GM21528 (cell line): ENCODE measurements around the gene C9orf153.

Source experiments
- ATAC-seq: cut with Tn5 transposase; IDR thresholded peaks from one replicate; pipeline ENCODE4 v1.9.1; 2021; ENCODE audit warnings: mild to moderate bottlenecking, moderate library complexity; ENCODE audit not compliant: unreplicated experiment, low FRiP score

Gene C9orf153

DNA sequence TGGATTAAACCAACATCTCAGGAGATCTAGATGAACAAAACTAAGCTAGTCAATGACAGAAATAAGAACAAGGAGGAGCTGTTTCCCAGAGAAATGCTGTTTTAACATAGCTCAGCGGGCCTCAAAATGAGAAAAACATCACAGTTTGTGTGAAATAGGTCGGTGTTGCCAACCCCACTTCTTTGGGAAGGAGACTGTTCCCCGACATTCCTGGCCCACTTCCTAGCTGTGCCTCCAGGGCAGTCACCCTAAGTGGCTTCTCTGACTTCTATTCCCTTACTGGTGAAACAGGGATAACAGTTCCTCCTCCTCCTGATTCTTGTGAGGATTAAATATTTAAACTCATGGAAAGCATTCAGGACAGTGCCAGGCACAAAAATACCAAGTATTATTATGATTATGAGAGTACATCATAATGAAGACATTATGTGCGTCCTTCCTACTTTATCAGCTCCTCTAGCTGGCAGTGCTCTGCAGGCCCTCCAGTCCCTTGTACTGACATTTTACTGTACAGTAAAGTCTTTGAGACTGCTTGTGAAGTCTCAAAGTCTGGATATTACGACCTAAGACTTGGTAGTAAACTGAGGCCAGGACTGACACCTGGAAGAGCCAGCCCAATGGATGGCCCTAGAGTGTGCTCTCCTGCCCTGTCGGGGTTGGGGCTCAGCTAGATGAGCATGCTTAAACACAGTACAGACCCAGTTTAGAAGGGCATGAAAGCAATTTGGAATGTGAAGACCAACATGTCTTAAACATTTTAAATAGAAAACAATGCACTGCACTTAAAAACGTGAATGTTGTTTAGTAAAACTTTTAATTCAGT, 15.6 kb upstream of the C9orf153 start:
- ATAC-seq: no peak

DNA sequence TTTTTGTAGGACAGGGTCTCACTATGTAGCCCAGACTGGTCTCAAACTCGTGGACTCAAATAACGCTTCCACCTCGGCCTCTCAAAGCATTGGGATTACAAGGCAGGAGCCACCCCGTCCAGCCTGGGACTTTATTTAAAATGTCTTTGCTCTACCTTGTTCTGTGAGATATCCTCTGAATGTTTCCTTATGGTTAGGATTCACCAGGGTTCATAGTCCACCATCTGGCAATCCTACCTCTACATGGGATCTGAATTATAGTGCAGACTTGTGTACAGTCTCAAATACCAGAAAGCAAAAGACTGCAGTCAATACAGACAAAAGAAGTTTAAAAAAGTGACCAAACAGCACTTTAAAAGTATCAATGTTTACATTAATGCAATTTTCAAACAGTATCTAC, 12.8 kb upstream of the C9orf153 start:
- ATAC-seq: no peak

DNA sequence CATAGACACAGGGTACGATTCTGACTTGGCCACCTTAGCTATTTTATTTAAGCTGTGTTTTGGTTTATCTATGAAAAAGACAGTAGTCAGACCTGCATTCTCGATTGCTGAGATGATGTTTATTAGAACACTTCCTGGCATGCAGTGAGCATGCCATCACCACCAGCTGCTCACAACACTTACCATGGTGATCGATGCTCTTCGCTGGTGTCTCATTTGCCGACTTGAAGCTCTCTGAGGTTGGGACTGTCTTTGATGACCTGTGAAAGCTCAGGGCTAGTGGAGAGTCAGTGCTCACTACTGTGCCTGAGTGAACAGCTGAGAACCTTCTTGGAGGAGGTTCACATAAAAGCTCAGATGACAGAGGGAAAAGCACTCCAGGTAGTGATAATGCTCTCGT, 4.4 kb upstream of the C9orf153 start:
- ATAC-seq: no peak

GRCh38 chr9:86262492-86262891, 3.0 kb upstream of the C9orf153 start:
- ATAC-seq: no peak

DNA sequence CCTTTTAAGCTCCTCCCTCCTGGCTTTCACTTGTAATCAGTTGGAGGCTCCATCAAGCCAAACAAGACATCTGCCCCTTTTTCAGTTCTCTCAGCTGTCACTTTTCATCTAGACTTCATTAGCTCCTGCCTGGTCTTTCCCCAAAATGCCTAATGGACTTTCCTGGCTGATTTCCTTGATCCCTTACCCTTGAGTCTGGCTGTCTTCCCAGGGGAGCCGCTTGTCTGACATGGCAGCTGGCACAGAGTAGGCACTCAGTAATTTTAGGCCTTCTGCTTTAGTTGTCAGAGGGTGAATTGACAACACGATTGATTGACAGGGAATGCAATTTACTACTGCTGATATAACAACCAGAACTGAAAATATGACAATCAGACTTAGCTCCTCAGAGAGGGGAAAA, 2.1 kb downstream of the C9orf153 start:
- no peak for ATAC-seq

GRCh38 chr9:86256653-86257052, 2.8 kb downstream of the C9orf153 start:
- ATAC-seq: no peak

GRCh38 chr9:86253577-86253976, 5.9 kb downstream of the C9orf153 start:
- ATAC-seq: no peak

DNA sequence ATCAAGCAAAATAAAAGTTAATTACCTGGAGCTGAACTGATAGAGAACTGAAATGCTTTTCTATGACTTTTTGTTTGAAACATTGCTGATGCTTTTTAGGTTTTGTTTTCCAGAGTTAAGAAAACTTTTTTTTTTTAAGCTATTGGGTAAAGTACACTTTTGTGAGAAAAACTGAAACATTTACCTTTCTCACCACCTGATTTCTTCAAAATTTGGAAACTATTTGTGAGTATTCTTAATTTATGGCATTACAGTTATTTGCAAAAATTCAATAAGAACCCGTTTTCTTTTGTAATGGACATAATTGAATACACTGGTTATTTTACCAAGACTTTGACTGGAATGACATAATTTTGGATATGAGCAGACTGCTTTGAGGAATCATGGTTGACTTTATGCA, 6.6 kb downstream of the C9orf153 start:
- ATAC-seq: no peak

DNA sequence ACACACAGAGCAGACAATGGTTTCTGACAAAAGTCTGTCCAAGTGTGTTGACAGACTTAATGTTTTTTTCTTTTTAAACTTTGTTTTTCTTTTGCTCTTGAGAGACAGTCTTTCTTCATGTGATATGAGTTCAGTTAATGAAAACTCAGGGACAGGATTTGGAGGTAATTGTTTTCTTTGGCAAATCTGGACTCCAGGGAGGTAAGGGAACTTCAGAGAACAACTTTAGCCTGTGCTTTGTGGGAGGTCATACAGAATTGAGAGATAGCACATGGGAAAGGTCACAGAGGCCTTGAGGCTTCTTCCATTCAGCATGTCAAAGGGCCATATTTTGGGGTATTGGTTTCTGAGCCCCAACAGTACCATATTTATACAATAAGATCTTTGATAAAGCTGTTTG, 9.3 kb downstream of the C9orf153 start:
- ATAC-seq: no peak

- ATAC-seq: no peak
Observed at GRCh38 chr9:86248746-86249145, 10.7 kb downstream of the C9orf153 start.

- peak; percentile 88 for ATAC-seq
Observed at GRCh38 chr9:86246752-86247161, 12.7 kb downstream of the C9orf153 start.

DNA sequence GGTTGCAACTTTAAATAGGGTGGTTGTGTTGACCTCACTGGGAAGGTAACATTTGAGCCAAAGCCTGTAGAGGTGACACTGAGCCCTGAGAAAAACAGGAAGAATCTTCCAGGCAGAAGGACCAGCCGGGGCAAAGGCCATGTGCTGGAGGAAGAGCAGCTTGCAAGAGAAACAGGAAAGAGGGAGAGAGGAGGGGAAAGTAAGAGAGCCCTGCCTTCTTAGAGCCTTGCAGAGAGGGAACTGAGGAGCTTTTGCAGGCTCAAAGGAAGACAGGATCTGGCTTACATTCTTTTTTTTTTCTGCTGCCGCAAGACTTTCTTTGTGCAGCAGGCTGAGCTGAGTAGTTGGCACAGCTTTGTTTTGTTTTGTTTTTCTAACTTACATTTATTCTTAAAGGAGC, 17.4 kb downstream of the C9orf153 start:
- ATAC-seq: no peak

DNA sequence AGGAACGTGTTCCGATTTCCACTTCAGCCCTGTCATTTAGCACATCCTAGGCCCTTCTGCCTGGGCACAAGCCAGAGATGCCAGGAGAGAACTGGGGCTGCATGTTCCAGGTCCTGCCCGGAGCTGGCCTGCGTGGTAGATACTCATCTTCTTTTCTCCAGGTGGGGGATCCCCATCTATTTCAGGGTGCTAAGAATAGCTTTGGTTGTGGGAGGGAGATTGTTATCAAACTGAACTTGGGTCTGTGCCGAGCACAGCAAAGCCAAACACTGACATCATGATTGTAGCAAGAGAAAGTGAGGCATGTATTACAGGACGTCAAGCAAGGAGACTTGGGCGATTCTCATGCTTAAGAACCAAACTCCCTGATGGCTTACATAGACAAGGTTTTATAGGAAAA, 18.2 kb downstream of the C9orf153 start:
- no peak for ATAC-seq

- ATAC-seq: no peak
Observed at GRCh38 chr9:86238861-86239770, 20.3 kb downstream of the C9orf153 start.

- no peak for ATAC-seq
Observed at GRCh38 chr9:86230858-86231257, 28.6 kb downstream of the C9orf153 start.

DNA sequence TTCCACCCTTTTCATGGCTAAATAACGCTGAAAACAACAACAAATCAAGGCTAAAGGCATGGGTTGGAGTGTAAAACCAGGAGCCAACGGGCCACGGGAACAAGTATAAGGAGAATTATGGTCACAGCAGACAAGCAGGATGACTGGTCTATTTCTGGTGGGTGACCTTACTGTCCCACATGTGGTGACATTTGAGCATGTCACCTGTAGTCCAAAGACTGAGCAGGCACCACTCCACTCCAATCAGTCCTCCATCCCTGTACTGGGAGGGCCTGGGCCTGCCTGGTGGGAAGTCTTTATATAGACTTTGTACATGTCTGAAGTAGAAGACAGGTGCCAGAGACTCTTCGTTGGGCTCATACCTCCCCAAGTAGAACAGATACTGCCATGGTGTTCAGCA, 36.8 kb downstream of the C9orf153 start:
- ATAC-seq: no peak

- no peak for ATAC-seq
Observed at GRCh38 chr9:86219606-86220005, 39.9 kb downstream of the C9orf153 start.

DNA sequence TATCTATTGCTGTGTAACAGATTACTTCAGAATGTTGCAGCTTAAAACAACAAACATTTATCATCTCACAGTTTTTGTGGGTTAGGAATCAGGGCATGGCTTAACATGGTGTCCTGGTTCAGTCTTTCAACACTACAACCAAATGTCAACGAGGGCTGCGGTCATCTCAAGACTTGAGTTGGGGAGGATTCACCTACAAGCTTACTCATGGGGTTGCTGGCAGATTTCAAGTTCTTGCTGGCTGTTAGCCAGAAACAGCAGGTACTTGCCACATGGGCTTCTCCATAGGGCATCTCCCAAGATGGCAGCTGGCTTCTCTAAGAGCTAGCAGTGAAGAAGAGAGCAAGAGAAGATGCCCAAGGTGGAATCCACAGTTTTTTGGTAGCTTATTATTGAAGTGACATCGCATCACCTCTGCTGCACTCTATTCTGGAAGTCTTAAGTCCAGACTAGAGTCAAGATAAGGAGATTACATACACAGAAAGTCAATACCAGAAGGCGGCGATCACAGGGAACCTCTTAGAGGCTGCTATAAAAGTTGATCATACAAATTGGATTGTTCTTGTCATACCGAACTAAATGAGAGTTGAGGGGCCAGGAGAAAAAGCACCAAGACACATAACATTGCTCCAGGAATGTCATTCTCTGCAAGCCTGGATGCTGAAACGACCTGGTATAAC, 42.2 kb downstream of the C9orf153 start:
- ATAC-seq: no peak

DNA sequence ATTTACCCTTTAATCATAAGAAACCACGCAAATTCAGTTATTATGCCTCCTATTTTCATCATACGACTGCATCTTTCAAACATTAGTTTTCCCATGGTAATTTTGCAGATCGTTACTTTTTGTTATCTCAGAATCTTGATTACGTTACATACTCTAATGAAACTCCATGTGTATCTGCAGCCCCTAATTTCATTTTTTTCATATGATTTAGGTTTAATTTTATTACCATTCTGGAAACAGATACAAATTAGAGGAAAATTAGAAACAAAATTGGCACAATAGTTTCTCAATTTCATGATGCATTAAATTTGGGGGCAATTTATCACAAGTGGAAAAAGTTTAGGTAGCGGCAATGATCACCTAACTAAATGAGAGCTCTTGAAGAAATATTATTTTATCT, 52.3 kb downstream of the C9orf153 start:
- ATAC-seq: no peak

GRCh38 chr9:86202338-86202882, 57.0 kb downstream of the C9orf153 start:
- ATAC-seq: peak; percentile 67
